ENCODE measurements around the gene NAB2.
A peak's percentile ranks its signal among the peaks of the same experiment; 100 is the strongest.
"Not testable (repeated sequence)": the region's sequence is repeated elsewhere in the genome, so short reads cannot be mapped to it uniquely, and the experiment has no call there.

NAB2 gene

GRCh38 chr12:57112492-57113294 lies 23.8 kb downstream of the NAB2 start:
- no peak for DNase-seq

- DNase-seq: no peak
These were observed 27.8 kb downstream of the NAB2 start for GRCh38 chr12:57116580-57117281.

- no peak for DNase-seq
These were observed 29.9 kb downstream of the NAB2 start for GRCh38 chr12:57118711-57119271.

- no peak for DNase-seq
These were observed 30.6 kb downstream of the NAB2 start for GRCh38 chr12:57119294-57120085.

- DNase-seq: not testable (repeated sequence)
These were observed 31.8 kb downstream of the NAB2 start for GRCh38 chr12:57120718-57121117.

- no peak for DNase-seq
These were observed 34.9 kb downstream of the NAB2 start for GRCh38 chr12:57123813-57124212.

- peak; percentile 84 for DNase-seq
These were observed 35.5 kb downstream of the NAB2 start for GRCh38 chr12:57124261-57124877.

- no peak for DNase-seq
These were observed 37.1 kb downstream of the NAB2 start for GRCh38 chr12:57126061-57126460.

GRCh38 chr12:57126561-57126960 lies 37.6 kb downstream of the NAB2 start:
- no peak for DNase-seq

GRCh38 chr12:57127101-57127725 lies 38.3 kb downstream of the NAB2 start:
- DNase-seq: peak; percentile 62

- DNase-seq: peak; percentile 92
These were observed 39.0 kb downstream of the NAB2 start, which contains the start of gene LRP1 for GRCh38 chr12:57127726-57128518. LRP1 (plus strand) TSS chr12:57128483; CDS start chr12:57128965, 482 bp downstream.

- DNase-seq: no peak
These were observed 39.8 kb downstream of the NAB2 start for GRCh38 chr12:57128519-57129247.

GRCh38 chr12:57129321-57129842 lies 40.5 kb downstream of the NAB2 start:
- no peak for DNase-seq

GRCh38 chr12:57129889-57130288 lies 41.0 kb downstream of the NAB2 start:
- no peak for DNase-seq

- no peak for DNase-seq
These were observed 42.0 kb downstream of the NAB2 start for GRCh38 chr12:57130941-57131340.

- DNase-seq: no peak
These were observed 43.2 kb downstream of the NAB2 start for GRCh38 chr12:57131896-57132744.

GRCh38 chr12:57133013-57133569 lies 44.2 kb downstream of the NAB2 start:
- DNase-seq: no peak

GRCh38 chr12:57133916-57134315 lies 45.0 kb downstream of the NAB2 start:
- no peak for DNase-seq

GRCh38 chr12:57134949-57135348 lies 46.0 kb downstream of the NAB2 start:
- DNase-seq: no peak

Measured in femur (tissue), 1 donor.